DMS53 treated with DMSO at 0.1 percent for 48 hours (cell line): ENCODE results near the gene MOB3A.
A peak's percentile ranks its signal among the peaks of the same experiment; 100 is the strongest.

Experiments
- DNase-seq: peaks from one replicate; lab custom pipeline; 2025; ENCODE audit not compliant: unreplicated experiment; lab: John Stamatoyannopoulos, UW

Gene MOB3A

GRCh38 chr19:2047076-2047448, 49.1 kb downstream of the MOB3A start:
- no peak for DNase-seq

DNA sequence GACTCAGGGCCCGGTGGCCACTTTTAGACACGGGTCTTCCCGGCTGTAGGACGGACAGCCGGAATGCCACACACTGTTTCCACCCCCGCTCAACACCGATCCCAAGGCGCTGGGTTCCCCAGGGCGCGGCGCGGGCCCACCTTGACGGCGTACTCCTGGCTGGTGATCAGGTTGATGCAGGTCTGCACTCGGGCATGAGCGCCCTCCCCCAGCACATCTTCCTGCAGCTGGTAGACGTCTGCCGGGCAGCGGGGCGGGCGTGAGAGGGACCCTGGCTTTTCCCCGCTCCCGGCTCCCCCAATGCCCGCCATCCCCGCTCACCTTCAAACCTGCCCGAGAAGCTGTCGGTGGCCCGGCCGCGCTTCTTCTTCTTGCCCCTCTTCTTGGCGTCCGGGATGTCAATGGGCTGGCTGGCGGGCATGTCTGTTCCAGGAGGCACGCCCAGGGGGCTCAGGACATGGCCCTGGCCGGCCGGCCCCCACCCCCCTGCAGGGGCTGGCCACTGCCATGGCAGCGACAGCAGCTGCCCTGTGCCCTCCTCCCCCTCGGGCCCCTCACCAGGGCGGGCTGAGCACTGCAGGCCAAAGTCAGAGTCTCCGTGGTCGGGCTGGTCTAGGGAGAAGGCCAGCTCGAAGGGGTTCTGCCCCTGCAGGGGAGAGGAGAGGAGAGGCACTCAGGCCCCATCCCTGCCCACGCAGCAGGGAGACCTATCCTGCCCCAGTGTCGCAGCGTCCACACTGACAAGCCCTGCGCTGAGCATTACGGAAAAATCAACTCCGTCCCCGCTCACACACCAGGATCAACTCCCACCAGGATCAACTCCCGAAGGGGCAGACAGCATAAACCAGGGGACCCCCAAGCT, 49.8 kb downstream of the MOB3A start:
- no peak for DNase-seq

DNA sequence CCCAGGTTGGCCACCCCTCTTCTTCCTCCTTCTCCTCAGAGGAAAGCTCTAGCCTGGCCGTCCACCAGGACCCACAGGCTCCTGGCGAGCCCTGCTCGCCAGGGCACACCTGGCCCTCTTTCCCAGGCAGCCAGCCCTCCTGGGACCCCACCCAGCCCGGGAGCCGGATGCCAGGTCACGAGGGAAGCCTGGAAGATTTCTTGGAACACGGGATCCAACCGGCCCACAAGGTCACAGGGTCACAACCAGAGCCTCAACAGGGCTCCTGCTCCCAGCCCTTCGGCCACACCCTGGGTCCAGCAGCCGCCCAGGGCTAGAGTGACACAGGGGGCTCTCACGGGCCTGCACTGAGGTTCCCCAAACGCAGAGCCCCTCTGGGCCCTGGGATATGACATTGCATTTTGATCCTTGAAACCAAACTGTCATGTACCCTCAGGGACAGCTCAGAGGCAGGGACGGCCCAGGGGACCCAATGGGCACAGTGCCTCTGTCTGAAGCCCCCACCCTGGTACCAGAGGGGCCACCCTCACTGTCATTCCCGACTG, 50.6 kb downstream of the MOB3A start:
- no peak for DNase-seq

- DNase-seq, result no peak
Observed at GRCh38 chr19:2044709-2045500, 51.2 kb downstream of the MOB3A start.

DNA sequence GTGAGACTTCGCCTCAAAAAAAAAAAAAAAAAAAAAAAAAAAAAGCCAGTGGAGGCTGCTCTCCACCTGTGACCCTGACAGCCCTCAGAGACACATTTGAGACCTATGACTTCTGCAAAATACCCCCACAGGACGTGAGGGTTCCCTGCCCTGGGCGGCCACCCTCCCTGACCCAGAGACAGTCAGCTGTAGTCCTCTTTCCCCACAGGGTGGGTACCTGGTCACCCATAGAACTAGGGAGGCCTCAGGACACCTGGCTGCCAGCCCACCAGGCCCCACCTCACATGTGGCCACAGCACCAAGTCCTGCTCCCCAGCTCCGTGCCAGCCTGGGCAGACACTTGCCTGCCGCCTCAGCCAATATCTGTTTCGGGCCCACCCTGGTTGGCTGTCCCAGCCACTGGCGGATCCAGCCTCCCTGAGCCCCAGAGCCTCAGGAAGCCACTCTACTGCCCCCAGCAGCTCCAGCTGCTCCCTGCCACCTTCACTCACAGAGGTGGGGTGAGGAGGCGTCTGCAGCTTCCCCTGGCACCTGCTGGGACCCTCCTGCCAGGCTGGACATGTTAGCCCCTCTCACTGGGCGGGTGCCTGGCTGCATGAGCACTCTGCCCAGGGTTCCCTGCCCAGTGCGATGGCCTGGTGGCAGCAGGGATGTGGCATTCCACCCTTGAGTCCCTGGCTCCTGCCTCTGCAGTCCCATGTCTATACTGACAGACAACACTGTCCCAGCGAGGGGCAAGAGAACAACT, 52.0 kb downstream of the MOB3A start:
- DNase-seq, result no peak

DNA sequence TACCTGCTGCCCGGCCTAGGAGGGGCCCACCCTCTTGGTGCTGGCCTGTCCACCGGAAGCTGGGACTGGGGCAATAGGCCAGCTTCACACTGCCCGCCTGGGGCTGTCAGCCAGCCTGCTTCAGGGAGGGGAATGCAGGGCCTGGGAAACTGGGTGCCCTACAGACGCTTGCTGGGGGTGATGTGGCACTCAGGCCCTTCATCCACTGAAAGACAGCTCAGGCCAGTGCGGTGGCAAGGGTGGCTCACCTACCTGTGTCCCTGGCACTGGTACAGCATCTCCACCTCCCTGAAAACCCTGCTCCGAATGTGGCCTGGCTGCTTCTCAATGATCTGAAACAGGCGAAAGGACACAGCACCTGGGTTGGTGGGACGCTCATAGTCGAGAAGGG, 52.9 kb downstream of the MOB3A start:
- no peak for DNase-seq

GRCh38 chr19:2042485-2043250, 53.5 kb downstream of the MOB3A start:
- DNase-seq, result no peak

DNA sequence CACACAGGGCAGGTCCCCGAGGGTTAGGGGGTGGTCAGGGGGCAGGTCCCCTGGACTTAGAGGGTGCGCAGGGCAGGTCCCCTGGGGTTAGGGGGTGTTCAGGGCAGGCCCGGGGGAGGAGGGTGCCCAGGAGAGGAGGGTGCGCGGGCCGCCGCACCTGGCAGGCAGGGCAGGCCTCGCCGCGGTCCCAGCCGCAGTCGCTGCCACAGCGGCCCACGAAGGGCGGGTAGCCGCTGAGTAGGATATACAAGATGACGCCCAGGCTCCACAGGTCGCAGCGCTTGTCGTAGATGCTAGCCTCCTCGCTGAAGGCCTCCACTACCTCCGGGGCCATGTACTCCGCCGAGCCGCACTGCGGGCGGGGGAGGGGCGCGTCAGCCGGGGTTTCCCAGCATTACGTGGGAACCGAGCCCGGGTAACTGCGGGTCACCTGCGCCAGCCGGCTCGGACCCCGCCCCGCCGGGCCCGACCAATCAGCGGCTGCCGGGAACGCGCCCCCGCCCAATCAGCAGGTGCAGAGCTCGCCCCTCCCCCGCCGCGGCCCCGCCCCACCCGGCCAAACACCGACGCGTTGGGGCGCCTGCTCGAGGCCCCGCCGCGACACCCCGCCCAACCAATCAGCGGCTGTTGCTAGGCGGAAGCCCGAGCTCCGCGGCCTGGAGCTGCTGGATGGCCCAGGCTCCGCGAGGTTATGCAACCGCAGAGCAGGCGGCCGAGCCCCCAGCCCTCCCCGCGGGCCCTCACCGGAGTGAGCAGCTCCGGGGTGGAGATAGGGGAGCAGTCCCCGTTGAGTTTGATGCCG, 54.2 kb downstream of the MOB3A start:
- peak; percentile 76 for DNase-seq

DNA sequence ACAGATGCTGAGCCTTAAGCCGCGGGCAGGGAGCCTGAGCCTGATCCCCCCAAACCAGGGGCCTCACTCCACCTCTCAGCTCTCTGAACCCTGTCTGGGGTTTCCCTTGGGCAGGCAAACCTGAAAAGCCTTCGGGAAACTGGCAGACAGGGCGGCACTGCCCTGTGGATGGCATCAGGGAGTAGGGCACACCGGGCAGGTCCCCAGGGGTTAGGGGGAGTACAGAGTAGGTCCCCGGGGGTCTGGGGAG, 54.8 kb downstream of the MOB3A start:
- DNase-seq, result no peak

GRCh38 chr19:2040647-2041432, 55.3 kb downstream of the MOB3A start:
- DNase-seq, result no peak

GRCh38 chr19:2039959-2040646, 56.0 kb downstream of the MOB3A start:
- no peak for DNase-seq

DNA sequence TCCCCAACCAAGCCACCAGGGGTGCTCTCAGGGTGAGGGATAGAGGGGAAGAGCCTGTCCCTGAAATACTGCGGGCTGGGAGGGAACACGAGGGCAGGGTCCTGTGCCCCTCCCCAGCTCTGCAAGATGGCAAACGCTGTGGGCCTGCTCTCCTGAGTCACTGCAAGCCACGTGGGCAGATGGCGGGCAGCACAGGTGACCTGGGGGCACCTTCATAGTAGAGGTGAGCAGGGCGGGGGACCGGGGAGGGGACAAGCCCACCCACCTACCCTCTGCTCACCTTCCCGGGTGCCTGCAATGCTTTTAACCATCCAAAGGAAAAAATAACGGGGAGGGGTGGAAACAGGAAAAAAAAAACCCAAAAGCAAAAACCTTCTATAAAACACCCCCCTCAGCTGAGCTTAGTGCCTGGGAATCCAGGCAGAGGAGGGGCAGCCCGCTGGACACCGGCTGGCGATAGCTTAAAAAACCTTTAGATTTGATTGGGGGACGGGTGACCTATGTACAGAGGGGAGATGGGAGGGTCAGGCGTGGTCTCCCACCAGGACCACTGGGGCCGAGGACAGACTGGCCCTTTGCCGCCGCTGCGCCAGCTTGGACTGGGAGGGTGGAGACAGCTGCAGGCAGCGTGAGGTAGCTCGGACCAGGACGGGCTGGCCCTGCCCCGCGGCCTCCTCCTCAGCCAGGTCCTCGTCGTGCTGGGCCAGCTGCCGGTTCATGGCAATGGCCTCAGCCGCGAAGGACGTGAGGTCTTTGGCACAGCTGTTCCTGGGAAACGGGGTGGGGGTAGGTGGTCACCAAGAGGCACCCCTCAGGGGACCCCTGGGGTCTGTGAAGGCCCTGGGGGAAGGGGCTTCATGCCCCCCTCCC, 56.8 kb downstream of the MOB3A start:
- no peak for DNase-seq

- no peak for DNase-seq
Observed at GRCh38 chr19:2038284-2039088, 57.6 kb downstream of the MOB3A start.

- DNase-seq, result no peak
Observed at GRCh38 chr19:2037651-2038255, 58.4 kb downstream of the MOB3A start.

DNA sequence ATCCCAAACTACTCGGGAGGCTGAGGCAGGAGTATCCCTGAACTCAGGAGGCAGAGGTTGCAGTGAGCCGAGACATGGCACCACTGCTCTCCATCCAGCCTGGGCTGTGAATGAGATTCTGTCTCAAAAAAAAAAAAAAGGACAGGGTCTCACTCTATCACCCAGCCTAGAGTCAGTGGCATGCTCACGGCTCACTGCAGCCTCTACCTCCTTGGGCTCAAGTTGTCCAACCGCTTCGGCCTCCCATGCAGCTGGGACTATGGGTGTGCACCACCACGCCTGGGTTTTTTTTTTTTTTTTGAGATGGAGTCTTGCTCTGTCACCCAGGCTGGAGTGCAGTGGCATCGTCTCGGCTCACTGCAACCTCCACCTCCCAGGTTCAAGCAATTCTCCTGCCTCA, 59.7 kb downstream of the MOB3A start:
- no peak for DNase-seq

- DNase-seq, result no peak
Observed at GRCh38 chr19:2035590-2035991, 60.5 kb downstream of the MOB3A start.
